HG03139 (cell line): ENCODE results near the gene PRRT1.
"Not testable (repeated sequence)": the region's sequence is repeated elsewhere in the genome, so short reads cannot be mapped to it uniquely, and the experiment has no call there.

Source experiments
- ATAC-seq: cut with Tn5 transposase; IDR thresholded peaks from one replicate; pipeline ENCODE4 v1.9.1; 2021; ENCODE audit not compliant: unreplicated experiment

The PRRT1 gene

DNA sequence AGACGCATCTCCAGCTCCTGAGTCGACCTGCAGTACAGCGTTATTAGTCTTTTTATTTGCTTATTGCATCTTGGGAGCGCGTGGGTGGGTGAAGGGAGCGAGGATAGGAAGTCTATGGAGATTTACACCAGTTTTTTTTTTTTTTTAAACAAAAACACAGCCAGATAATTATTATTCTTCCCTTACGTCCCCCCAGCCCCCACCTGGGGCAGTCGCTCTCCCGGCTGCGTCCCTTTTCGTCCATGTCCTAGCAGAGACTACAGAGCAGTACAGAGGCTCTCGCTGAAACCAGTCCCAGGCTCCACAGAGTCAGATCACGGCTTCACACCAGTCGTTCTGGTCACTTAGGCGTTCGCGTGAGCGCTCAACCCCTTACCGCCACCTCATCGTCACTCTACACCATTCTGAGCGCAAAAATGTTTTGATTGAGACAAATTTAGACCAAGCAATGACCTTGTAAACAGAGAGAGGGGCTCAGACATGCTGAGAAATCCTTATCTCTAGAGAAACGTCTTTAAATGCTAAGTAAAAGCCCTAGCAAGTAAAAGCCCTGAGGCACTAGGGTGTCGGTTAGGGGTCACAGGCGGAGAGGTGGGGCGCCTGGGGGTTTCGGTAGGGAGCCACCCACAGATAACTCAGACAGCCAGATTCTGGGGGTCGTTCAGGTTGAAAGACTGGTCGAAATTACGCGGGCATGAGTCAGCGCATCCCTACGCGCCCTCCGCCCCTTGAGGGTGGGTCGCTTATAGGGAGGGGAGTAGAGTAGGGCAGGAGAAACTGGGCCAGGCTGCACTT, 1.2 kb upstream of the PRRT1 start:
- no peak for ATAC-seq

DNA sequence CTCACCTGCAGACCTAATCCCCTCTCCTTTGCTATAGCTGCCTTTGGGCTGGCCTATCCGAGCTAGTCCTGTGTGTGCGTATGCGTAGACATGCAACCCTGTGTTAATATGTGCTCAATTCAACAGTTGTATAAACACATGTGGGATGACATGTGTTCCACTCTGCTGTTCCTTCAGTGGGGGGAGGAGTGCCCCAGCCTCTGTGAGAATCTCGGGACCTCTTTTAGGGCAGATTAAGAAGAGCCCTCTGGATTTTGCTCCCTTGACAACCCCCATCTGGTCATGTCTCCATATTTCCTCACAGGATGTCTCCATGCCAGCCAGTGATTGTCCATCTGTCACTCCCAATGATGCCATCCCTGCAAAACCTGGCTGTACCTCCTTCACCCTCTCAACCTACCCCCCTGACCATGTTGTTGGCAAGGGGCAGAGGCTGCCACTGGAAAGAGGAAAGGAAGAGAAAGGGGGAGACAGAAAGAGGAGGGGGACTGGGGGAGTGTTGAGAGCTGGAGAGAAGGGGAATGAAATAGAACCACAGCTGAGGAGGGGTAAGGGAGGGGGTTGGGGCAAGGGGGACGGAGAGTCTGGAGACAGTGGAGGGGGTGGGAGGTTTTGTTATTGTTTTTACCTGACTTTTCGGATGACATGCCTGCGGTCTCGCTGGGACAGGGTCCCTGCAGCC, 417 bp downstream of the PRRT1 start:
- ATAC-seq: no peak

DNA sequence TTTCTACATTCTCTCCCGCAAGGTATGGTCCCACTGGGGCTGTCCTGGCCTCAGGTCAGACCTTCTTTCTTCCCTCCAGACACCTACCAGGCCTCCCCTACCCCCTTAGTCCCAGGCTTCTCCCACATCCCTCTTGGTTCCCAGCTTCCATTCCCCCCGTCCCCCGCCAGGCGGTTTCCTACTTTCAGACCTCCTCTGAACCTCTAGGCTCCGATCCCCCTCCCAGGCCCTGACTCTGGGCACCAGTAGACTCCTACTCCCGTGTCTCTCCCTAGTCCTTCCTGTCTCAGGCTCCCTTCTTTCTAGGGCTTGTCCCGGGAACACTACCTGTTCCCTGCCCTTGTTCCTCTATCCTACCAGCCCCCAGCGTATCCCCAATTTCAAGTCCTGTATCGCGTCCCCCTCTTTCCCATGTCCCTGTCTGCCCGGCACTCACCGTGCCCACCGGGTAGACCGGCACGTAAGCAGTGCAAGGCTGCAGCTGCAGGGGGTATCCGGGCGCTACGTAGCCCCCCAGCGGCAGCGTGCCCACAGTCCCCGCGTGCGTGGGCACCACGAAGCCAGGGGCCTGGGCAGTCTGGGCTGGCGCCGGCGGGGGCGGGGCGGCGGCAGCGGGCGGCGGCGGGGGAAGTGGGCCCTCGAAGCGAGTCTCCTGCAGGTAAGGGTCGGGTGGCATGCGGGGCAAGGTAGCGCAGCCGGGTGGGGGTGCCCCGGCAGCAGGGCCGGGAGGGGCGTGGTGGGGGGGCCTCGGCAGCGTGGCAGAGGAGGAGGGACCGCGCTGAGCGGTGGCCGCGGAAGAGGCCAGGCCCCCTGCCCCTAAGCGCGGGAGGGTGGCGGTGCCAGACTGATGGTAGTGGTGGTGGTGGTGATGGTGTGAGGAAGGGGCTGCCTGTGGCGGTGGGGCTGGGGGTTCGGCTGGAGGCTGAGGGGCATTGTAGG, 1.5 kb downstream of the PRRT1 start:
- no peak for ATAC-seq

DNA sequence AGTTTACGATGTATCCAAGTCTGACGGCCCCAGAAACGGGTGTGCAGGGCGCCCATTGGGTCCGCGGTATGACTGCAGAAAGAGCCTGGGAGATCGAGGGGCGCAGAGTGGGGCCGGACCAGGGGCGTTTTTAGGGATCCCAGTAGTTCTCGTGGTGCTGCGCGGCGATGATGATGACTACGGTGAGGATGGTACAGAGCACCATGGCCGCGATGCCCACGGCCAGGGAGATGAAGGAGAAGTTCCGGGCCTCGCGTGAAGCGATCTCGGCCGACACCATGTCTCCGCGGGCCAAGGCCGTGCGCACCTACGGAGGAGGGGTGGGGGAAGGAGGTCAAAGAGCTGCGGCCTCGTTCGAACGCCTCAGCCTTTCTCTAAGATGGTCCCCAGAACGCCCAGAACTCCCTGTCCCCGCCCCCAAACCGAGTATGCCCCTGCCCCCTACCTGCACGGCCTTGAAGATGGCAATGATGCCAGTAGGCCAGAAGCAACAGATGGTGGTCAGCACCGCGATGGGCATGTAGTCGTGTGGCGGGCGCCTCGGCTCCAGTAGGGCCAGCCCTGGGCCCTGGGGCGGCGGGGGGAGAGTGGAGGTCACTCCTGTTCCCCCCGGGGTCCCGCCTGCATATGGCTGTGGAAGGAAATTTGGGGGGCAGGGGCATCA, 2.5 kb downstream of the PRRT1 start:
- no peak for ATAC-seq

DNA sequence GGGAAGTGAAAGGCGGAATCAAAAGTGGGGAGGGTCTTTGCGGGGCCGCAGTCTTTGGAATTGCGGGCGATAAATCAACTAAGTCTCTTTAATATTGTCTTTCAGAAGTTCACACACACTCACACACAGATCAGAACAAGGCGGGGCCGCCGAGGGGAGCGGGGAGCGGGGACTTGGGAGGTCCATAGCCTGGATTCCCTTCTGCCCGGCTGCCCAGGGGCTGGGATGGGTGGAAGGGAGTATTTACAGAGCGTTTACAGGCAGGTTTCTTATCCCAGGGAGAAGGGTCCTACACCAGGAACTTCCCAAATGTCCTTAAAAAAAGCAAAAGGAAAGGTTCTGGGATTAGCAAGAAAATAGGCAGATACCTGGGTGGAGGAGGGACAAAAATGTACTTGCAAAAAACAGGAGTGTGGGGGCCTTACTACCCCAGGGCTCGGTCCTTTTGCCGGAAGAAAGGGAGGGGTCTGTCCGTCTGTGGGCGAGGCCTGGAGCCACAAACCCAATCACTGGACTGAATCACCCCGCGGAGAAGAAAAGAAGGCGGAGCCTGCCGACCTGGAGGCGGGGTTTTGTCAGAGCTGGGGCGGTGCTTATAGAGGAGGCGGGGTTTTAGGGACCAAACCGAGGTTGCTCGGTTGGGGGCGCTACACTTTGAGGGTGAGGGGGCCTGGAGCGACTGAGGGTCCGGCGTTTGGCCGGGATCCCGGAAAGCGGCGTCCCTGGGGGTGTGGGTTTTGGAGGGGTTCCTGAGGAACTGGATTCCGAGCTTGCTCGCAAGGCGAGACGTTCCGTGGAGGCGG, 3.2 kb downstream of the PRRT1 start:
- no peak for ATAC-seq

DNA sequence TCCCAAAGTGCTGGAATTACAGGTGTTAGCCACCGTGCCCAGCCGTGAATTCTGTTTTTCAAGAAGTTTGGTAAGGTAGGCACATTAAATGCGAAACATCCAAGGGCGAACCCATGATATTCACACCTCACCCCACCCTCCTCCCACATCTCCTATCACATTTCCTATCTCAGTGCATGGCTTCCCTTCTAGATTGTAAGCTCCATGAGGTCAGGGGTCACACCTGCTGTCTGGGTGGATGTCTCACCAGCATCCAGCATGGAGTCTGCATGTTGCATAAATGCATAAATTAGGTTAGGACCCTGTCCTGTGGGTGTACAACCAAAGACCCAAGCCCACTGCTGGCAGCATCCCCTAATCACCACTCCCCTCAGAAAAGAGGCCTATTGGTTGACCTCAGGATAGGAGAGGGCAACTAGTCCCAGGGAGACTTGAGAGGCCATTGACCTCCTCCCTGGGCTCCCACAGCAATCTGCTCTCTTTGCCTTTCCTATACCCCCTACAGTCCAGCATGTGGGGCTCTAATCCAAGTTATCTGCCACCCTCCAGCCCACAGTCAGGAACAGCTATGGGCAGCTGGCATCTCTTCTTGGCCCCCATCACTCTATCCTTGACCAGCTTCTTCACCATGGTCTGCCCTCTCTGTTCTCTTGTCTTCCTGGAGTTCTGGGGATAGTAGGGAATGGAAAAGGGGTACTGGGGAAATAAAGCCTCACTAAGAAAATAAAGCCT, 4.2 kb downstream of the PRRT1 start:
- ATAC-seq: no peak

DNA sequence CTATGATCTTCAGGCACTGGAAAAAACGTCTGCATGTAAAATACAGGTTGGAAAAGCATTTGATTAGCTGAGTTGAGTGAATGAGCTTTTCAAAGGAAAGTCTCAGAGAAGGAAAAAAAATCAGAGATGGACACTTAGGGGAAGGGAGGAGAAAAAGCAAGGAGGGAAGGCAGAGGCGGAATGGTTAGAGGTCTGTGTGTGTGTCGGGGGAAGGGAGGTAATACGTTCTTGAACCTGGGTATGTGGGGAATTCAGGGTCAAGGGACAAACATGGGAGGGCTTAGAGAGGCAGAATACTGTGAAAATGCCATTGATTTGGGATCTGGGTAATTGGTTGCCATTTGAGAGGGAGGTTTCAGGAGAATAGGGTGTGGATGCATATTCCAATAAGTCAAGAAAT, 5.1 kb downstream of the PRRT1 start:
- no peak for ATAC-seq

DNA sequence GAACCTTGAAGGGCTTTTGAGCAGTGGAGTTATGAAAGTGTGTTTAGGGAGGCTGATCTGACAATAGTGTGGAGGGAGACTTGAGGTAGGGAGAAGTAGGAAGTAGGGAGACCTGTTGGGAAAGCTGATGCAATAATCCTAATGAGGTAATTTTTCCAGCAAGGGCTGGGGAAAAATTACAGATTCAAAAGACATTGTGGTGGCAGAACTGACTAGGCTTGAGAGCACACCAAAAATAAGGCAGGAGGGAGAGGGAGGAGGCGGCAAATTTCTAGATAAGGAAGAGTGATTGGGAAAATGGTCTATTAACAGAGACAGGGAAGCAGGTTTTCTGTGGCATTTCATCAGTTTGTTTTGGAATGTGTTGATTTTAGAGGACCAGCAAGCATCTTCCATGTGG, 5.5 kb downstream of the PRRT1 start:
- ATAC-seq: no peak

DNA sequence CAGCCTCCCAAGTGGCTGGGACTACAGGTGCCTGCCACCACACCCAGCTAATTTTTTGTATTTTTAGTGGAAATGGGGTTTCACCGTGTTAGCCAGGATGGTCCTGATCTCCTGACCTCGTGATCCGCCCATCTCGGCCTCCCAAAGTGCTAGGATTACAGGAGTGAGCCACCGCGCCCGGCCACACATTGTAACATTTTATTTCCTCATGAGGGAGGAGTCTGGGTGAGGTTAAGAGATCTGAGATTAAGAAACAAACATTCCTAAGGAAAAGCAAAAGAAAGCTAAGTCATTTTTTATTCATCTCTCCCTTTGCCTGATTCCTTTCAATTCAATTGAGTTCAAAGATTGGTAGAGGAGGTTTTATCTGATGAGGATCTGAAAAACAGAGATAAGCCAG, 7.5 kb downstream of the PRRT1 start:
- ATAC-seq: not testable (repeated sequence)

DNA sequence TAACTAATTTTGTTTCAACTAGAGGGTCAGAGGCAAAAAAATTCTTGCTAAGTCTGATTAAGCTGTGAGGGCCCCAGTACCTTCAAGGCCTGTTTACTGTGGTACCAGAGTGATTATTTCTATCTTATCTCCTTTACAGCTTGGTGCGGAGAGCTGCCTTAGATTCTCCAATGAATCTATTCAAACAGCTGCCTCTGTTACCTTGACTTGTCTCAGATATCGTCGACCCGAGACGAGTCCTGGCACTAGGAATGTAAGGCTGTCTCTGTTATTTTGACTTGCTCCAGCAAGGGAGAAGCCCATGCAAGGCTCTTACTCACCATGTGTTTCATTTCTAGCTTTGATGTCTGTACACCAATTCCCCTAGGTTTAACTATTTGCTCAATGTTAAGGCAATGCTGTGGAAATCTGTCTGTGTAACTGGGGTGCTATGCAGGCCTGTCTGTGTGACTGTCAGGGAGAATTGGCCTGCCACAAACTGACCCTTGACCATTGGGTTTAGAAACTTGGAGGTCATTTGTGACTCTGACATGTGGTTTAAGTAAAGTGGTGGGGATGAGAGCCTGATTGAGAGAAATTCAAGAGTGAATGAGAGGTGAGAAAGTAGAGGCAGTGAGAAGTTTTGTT, 11.2 kb downstream of the PRRT1 start:
- ATAC-seq: no peak

DNA sequence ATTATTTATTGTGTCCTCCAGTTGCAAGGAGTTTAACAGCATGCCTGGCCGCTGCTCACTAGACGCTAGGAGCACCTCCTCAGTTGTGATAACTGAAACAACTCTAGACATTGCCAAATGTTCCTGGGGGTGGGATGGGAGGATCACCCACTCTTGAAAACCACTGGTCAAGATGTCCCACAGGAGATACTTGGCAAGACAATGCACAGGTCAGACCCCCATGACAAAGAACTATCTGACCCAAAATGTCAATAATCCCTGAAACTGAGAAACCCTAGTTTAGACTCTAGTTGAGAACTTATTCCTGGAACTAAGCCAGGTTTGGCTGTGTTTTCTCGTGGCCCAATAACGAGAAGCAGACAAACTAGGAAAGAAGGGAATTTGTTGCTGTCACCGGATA, 12.1 kb downstream of the PRRT1 start:
- ATAC-seq: no peak

DNA sequence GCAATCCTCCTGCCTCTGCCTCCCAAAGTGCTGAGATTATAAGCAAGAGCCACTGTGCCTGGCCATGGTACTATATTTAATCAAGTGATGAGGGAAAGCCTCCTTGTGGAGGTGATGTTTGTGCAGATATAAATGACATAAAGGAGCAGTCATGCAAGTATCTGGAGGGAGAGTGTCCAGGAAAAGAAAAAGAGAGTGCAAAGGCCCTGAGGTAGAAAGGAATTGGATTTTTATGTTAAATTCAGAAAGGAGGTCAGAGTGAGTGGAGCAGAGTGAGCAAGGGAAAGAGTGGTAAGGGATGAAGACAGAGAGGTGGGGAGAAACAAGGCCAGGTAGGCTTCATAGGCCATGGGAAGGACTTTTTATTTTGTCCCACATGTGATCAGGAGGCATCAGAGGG, 14.3 kb downstream of the PRRT1 start:
- ATAC-seq: no peak

DNA sequence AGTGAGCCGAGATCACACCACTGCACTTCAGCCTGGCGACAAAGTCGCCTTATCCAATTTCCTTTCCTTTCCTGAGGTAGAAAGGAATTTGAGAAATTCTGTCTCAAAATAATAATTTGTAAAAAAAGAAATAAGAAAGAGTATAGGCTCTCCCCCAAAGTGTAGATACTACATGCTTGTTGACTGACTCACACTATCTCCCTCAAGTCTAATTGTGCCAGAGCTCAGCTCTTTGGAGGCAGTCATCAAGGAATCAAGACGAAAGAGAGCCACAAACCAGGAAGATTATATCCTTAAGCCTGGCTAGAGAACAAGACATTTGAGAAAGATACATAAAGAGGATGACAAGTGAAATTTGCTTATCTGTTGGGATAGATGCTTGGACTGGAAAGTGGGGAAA, 18.0 kb downstream of the PRRT1 start:
- no peak for ATAC-seq

DNA sequence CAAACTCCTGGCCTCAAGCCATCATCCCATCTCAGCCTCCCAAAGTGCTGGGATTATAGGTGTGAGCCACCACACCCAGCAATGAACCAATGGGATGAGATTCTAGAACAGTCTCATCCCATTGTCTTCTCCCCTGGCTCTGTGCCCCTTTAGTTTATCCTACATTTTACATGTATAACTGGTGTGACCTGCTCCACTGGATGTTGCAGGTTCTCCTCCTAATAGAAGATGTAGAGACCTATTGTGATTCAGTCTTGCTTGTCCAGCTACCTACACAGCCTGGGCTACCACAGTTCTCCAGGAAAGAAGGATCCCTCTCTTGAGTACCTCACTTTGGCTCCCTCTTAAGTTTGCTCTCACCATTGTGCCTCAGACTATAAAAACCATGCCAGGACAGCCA, 19.6 kb downstream of the PRRT1 start:
- no peak for ATAC-seq

DNA sequence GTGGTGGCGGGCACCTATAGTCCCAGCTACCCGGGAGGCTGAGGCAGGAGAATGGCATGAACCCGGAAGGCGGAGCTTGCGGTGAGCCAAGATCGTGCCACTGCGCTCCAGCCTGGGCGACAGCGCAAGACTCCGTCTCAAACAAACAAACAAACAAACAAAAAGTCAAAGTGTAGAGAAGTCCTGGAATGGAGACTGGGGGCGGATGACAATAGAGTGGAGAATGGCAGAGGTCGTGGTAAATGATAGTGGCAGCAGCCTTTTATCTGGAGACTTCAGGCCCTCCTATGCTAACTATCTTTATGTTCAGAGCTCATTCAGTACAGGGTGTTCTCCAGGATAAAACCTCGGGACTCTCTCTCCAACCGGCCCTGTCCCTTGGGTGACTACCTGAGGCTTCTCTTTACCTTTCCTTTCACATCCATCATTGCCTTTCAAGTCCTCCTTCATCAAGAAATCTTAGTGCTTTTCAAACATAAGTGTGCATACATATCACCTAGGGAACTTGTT, 20.2 kb downstream of the PRRT1 start:
- ATAC-seq: no peak

DNA sequence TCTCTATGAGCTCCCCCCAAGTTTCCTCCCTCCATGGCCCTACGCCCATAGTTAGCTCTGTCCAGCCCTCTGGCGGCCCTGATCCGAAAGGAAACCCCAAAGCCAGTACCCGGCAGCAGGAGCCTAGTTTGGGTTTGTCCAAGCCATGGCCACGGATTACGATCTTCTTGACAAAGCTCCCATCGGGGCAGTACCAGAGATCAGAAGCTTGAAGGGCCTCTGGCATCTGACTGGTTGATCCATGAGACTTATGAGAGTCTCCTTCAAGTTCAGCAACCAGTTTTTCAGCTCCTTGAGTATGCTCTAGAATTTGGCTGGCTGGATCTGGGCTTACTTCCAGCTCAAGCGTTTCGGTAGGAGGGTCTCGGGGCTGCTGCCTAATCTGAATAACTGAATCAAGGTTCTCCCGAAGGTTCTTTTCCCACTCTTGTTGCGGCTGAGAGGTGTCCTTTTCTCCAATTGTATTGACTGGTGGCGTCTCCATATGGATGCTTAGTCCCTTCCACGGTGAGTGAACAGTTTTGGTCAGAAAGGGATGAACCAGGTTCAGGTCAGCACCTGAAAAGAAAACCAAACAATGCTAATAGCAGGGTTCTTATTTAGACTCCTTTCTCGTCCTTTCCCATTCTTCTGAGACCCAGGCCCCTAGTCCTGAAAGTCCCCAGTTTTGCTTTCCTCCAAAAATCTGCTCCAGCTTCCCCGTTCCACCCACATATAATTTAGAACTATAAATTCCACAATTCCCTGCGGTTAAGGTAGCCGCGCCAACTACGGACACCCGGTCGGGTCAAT, 22.2 kb downstream of the PRRT1 start:
- ATAC-seq: no peak

DNA sequence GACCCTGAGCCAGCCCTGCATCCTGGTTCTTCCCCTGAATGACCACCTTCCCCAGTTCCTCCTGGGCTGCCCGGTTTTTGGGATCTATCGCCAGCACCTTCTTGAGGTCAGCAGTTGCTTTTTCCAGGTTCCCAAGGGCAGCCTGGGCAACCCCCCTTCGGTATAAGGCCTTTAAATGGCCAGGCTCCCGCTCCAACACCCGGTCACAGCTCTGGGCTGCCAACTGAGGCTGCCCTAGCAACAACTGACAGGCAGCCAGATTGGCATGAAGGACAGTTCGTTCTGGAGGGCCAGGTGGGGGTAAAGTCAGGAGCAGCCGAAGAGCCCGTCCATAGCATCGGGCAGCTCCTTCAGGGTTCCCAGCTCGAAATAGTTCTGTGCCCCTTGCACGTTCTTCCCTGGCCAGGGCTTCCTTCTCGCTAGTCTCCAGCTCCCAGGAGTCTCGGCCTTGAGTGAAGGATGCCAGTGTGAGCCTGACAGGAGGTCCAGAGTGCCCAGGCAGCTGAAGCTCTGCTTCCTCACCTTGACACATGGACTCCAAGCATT, 22.9 kb downstream of the PRRT1 start:
- ATAC-seq: no peak
